Neural crest cell (in vitro differentiated cells): ENCODE results near the gene FOXN4. TPM values are rescaled to one million over a fixed set of nuclear protein-coding genes. Genes with fewer than 3 reads are reported as not detected.

Experiments
- DNase-seq: peaks from one replicate; pipeline ENCODE4 v3.0.0; 2021; ENCODE audit warnings: low read depth, mixed read lengths, low spot score
- H3K27ac Mint-ChIP-seq: one replicate; pipeline ENCODE4 v1.8.0; 2021; ENCODE audit warnings: mild to moderate bottlenecking, mixed read lengths; ENCODE audit not compliant: unreplicated experiment
- H3K27me3 Mint-ChIP-seq: 2 replicates; pipeline ENCODE4 v1.8.0; 2021; ENCODE audit warnings: low read depth, mild to moderate bottlenecking, mixed read lengths
- H3K36me3 Mint-ChIP-seq: 2 replicates; pipeline ENCODE4 v1.8.0; 2021; ENCODE audit warnings: low read depth, mild to moderate bottlenecking, mixed read lengths
- H3K4me1 Mint-ChIP-seq: 2 replicates; pipeline ENCODE4 v1.8.0; 2021; ENCODE audit warnings: mixed read lengths
- H3K4me3 Mint-ChIP-seq: one replicate; pipeline ENCODE4 v1.8.0; 2021; ENCODE audit warnings: mild to moderate bottlenecking, mixed read lengths
- H3K9me3 Mint-ChIP-seq: 2 replicates; pipeline ENCODE4 v1.8.0; 2021; ENCODE audit warnings: mixed read lengths
- CTCF ChIP-seq: fragments of 200-600 bp; sonication (generic); conservative IDR thresholded peaks from 2 replicates; pipeline ENCODE4 v1.5.0; 2021; ENCODE audit warnings: antibody characterized with exemption, mild to moderate bottlenecking
- total RNA-seq: library from RNA; stranded (reverse); gene quantifications from 2 replicates; pipeline ENCODE4 v1.2.1, GENCODE V29; 2021

The FOXN4 gene
- total RNA-seq, 1 donor from 2014 or later = 1.7 TPM

GRCh38 chr12:109310247-109311125, 1.4 kb upstream of the FOXN4 start:
- H3K4me3 Mint-ChIP-seq = peak overlapping the region; percentile 73
- TF ChIP-seq CTCF = no peak
- peaks cover 94% of the 10 kb centered on the region for H3K27me3 Mint-ChIP-seq
- DNase-seq = no peak
- H3K4me1 Mint-ChIP-seq = peaks cover 10% of the 10 kb centered on the region
- no peaks in the 10 kb centered on the region for H3K36me3 Mint-ChIP-seq
- H3K27ac Mint-ChIP-seq = no peak overlapping the region
- H3K9me3 Mint-ChIP-seq = no peaks in the 10 kb centered on the region

GRCh38 chr12:109309381-109310246, 530 bp upstream of the FOXN4 start:
- DNase-seq = no peak
- no peaks in the 10 kb centered on the region for H3K36me3 Mint-ChIP-seq
- H3K27me3 Mint-ChIP-seq = peaks cover 95% of the 10 kb centered on the region
- H3K4me1 Mint-ChIP-seq = peaks cover 10% of the 10 kb centered on the region
- peak overlapping the region; percentile 93 for H3K4me3 Mint-ChIP-seq
- H3K9me3 Mint-ChIP-seq = no peaks in the 10 kb centered on the region
- no peak overlapping the region for H3K27ac Mint-ChIP-seq
- no peak for TF ChIP-seq CTCF

GRCh38 chr12:109307051-109307450, 2.0 kb downstream of the FOXN4 start:
- Mint-ChIP-seq H3K27ac (no peak overlapping the region), H3K4me3 (no peak overlapping the region), H3K27me3 (peaks cover 92% of the 10 kb centered on the region), H3K36me3 (no peaks in the 10 kb centered on the region), H3K4me1 (peaks cover 10% of the 10 kb centered on the region), H3K9me3 (no peaks in the 10 kb centered on the region)
- TF ChIP-seq CTCF = no peak
- DNase-seq = no peak

GRCh38 chr12:109305547-109305946, 3.5 kb downstream of the FOXN4 start:
- Mint-ChIP-seq H3K27ac (no peak overlapping the region), H3K27me3 (peaks cover 82% of the 10 kb centered on the region), H3K9me3 (no peaks in the 10 kb centered on the region), H3K36me3 (no peaks in the 10 kb centered on the region), H3K4me1 (peaks cover 7% of the 10 kb centered on the region), H3K4me3 (no peak overlapping the region)
- no peak for DNase-seq
- no peak for TF ChIP-seq CTCF

GRCh38 chr12:109304485-109304884, 4.6 kb downstream of the FOXN4 start:
- DNase-seq = no peak
- TF ChIP-seq CTCF = no peak
- Mint-ChIP-seq H3K36me3 (no peaks in the 10 kb centered on the region), H3K27ac (no peak overlapping the region), H3K4me1 (peaks cover 4% of the 10 kb centered on the region), H3K27me3 (peaks cover 75% of the 10 kb centered on the region), H3K4me3 (no peak overlapping the region), H3K9me3 (no peaks in the 10 kb centered on the region)
